B cell (primary cell): ENCODE results near the gene SLA2. TPM values are rescaled to one million over a fixed set of nuclear protein-coding genes. Genes with fewer than 3 reads are reported as not detected.

Source experiments
- ATAC-seq: fragments of 200-7000 bp; cut with Tn5 transposase; one replicate; pipeline ENCODE4 v1.10.0; 2021; ENCODE audit warnings: low read depth, mild to moderate bottlenecking, moderate number of reproducible peaks, moderate library complexity
- CTCF ChIA-PET: fragments of 350-600 bp; sonication (Branson Sonifier 250); formaldehyde crosslinking; loops from one replicate; lab custom pipeline; 2021; ENCODE audit warnings: antibody characterized with exemption, inconsistent platforms; lab: Charles Lee
- POLR2A ChIA-PET: fragments of 350-600 bp; sonication (Branson Sonifier 250); formaldehyde crosslinking; loops from one replicate; lab custom pipeline; 2021; ENCODE audit warnings: antibody characterized with exemption; lab: Charles Lee
- DNase-seq: peaks from one replicate; pipeline ENCODE4 v3.0.0; 2013
- H2AFZ ChIP-seq: 2 replicates; pipeline ENCODE4 v1.6.1; 2012; ENCODE audit warnings: mild to moderate bottlenecking, low read depth, low read length; ENCODE audit not compliant: insufficient read depth, poor library complexity, severe bottlenecking
- H3K27ac ChIP-seq, 2 donors: 1 replicate in 1 of 2; 2 replicates in 1 of 2; pipeline ENCODE4 v1.5.1; 2012 to 2013; ENCODE audit warnings: low read length in 2 of 2, mild to moderate bottlenecking in 2 of 2, moderate library complexity in 1 of 2
- H3K27me3 ChIP-seq, 4 experiments: fragments of 200-600 bp in 1 of 4; sonication (generic) in 1 of 4; replicated peaks in 1 of 4; 1 replicate in 2 of 4; 2 replicates in 2 of 4; pipeline versions ENCODE4 v1.6.1 to v1.7.0; 2013 to 2016; ENCODE audit warnings: low read length in 3 of 4, mild to moderate bottlenecking in 2 of 4, mixed read lengths in 1 of 4, moderate library complexity in 1 of 4; ENCODE audit not compliant: insufficient read depth in 4 of 4, control insufficient read depth in 3 of 4; ENCODE audit errors: control extremely low read depth in 1 of 4
- H3K36me3 ChIP-seq, 2 experiments: replicated peaks in 1 of 2; 1 replicate in 1 of 2; 2 replicates in 1 of 2; pipeline versions ENCODE4 v1.6.1 to v1.7.1; 2013; ENCODE audit warnings: low read length in 1 of 2; ENCODE audit not compliant: insufficient read depth in 2 of 2, control insufficient read depth in 1 of 2; ENCODE audit errors: control extremely low read depth in 1 of 2, extremely low read depth in 1 of 2
- H3K4me1 ChIP-seq, 2 donors: fragments of 200-600 bp in 1 of 2; sonication (generic) in 1 of 2; 1 replicate in 1 of 2; 2 replicates in 1 of 2; pipeline versions ENCODE4 v1.5.1 to v1.6.1; 2013 to 2017; ENCODE audit warnings: low read length in 2 of 2; ENCODE audit not compliant: control insufficient read depth in 2 of 2, insufficient read depth in 2 of 2
- H3K4me2 ChIP-seq: replicated peaks from 2 replicates; pipeline ENCODE3; 2012; ENCODE audit warnings: mild to moderate bottlenecking, low read depth, low read length; ENCODE audit not compliant: poor library complexity, severe bottlenecking
- H3K4me3 ChIP-seq, 5 experiments: fragments of 200-600 bp in 1 of 5; sonication (generic) in 1 of 5; 1 replicate in 3 of 5; 2 replicates in 2 of 5; pipeline versions ENCODE4 v1.5.1 to v1.7.0; 2011 to 2016; ENCODE audit warnings: low read length in 4 of 5, mild to moderate bottlenecking in 4 of 5, low read depth in 2 of 5, control low read depth in 1 of 5, moderate library complexity in 1 of 5; ENCODE audit not compliant: insufficient read depth in 1 of 5; ENCODE audit errors: control extremely low read depth in 1 of 5, extremely low read depth in 1 of 5
- H3K79me2 ChIP-seq: fragments of 200-600 bp; sonication (generic); one replicate; pipeline ENCODE4 v1.6.0; 2016; ENCODE audit warnings: low read length; ENCODE audit not compliant: control insufficient read depth, insufficient read depth
- H3K9ac ChIP-seq: fragments of 200-600 bp; sonication (generic); 2 replicates; pipeline ENCODE4 v1.6.1; 2017; ENCODE audit warnings: mild to moderate bottlenecking, low read length, moderate library complexity
- H3K9me3 ChIP-seq, 3 donors: one replicate each; pipeline versions ENCODE4 v1.6.1 to v1.7.1; 2013; ENCODE audit warnings: low read length in 2 of 3; ENCODE audit not compliant: control insufficient read depth in 2 of 3, insufficient read depth in 1 of 3; ENCODE audit errors: control extremely low read depth in 1 of 3
- H4K20me1 ChIP-seq: 2 replicates; pipeline ENCODE4 v1.6.0; 2012; ENCODE audit warnings: mild to moderate bottlenecking, low read length; ENCODE audit not compliant: insufficient read depth, control insufficient read depth, poor library complexity, severe bottlenecking
- H3K27ac Mint-ChIP-seq: one replicate; pipeline ENCODE4 v1.8.0; 2021; ENCODE audit warnings: mixed read lengths
- H3K27me3 Mint-ChIP-seq: one replicate; pipeline ENCODE4 v1.8.0; 2021; ENCODE audit warnings: mixed read lengths
- H3K4me1 Mint-ChIP-seq: one replicate; pipeline ENCODE4 v1.8.0; 2021; ENCODE audit warnings: mixed read lengths
- H3K4me3 Mint-ChIP-seq: one replicate; pipeline ENCODE4 v1.8.0; 2021; ENCODE audit warnings: mixed read lengths
- H3K9me3 Mint-ChIP-seq: one replicate; pipeline ENCODE4 v1.8.0; 2022; ENCODE audit warnings: mixed read lengths; ENCODE audit not compliant: insufficient read depth
- CTCF ChIP-seq: fragments of 200-600 bp; IDR thresholded peaks from one replicate; pipeline ENCODE4 v1.8.0; 2022; ENCODE audit warnings: antibody characterized with exemption, mild to moderate bottlenecking
- EZH2 ChIP-seq: IDR thresholded peaks from 2 replicates; pipeline ENCODE4 v1.6.1; 2012; ENCODE audit warnings: borderline replicate concordance, low read depth, mild to moderate bottlenecking, moderate library complexity, low read length; ENCODE audit not compliant: insufficient read depth, poor library complexity, severe bottlenecking
- WGBS: methylation state at CpG from one replicate; pipeline ENCODE4 v1.1.5; 2013; ENCODE audit warnings: missing lambda C conversion rate; ENCODE audit not compliant: insufficient coverage; 5-methylcytosine and 5-hydroxymethylcytosine counted together
- intact Hi-C: fragments of 100-400 bp; cut with micrococcal nuclease; formaldehyde crosslinking; loops from one replicate; pipeline ENCODE4 v1.10.0; 2022
- polyA plus RNA-seq: library from polyadenylated mRNA; depleted of rRNA; stranded (reverse); fragments of >200 nt; gene quantifications from 2 replicates; pipeline ENCODE4 v1.2.3, GENCODE V29; 2012
- total RNA-seq, 2 donors: library from RNA; stranded (reverse); fragments of 120-200 nt in 1 of 2; gene quantifications; 1 replicate in 1 of 2; 2 replicates in 1 of 2; pipeline versions ENCODE4 v1.2.3 to v1.2.4, GENCODE V29; 2013 to 2022

SLA2 gene
- total and polyA plus RNA-seq, 2 donors (not counting 1 experiment from before 2014, with no cell fraction given) = 0.73 to 0.76 TPM

GRCh38 chr20:36677422-36677771, 31.4 kb upstream of the SLA2 start:
- H3K4me2 ChIP-seq = no peak overlapping the region

More at GRCh38 chr20:36677422-36677771, 31.4 kb upstream of the SLA2 start:
- Histone ChIP-seq H3K9me3 (peaks cover 0 to 4% (median 0%) of the 10 kb centered on the region in 3 donors), H3K27ac (no peak overlapping the region), H3K36me3 (peaks cover 7 to 20% of the 10 kb centered on the region in 2 experiments), H3K79me2 (no peaks in the 10 kb centered on the region), H2AFZ (no peak overlapping the region), H4K20me1 (no peaks in the 10 kb centered on the region), H3K4me1 (no peaks in the 10 kb centered on the region), H3K4me3 (no peak overlapping the region), H3K27me3 (no peaks in the 10 kb centered on the region), H3K9ac (no peak overlapping the region)
- CTCF ChIA-PET = no interaction called here
- no peak for ATAC-seq
- no peaks in the 10 kb centered on the region for H3K4me1 Mint-ChIP-seq
- no peak overlapping the region for H3K4me3 Mint-ChIP-seq
- POLR2A ChIA-PET = no interaction called here
- no peaks in the 10 kb centered on the region for H3K27me3 Mint-ChIP-seq
- TF ChIP-seq EZH2 (no peak), CTCF (no peak)
- over 99% methylated on average over 8 of the region's 8 CpGs for WGBS
- H3K9me3 Mint-ChIP-seq = no peaks in the 10 kb centered on the region
- H3K27ac Mint-ChIP-seq = no peak overlapping the region
- no peak for DNase-seq
- intact Hi-C loops = no loop called here
